Uterus (tissue), 4 donors: ENCODE data around the gene FAM171A2. TPM values are rescaled to one million over a fixed set of nuclear protein-coding genes. Genes with fewer than 3 reads are reported as not detected.

ENCODE experiments used
- DNase-seq, 2 donors: peaks; one replicate each; pipeline ENCODE4 v3.0.0-alpha.2; 2019 to 2020
- H3K27ac ChIP-seq, 2 donors: fragments of 200-600 bp; sonication (generic); 1 replicate in 1 of 2; 2 replicates in 1 of 2; pipeline ENCODE4 v1.5.1; 2016 to 2018
- H3K27me3 ChIP-seq, 2 donors: fragments of 200-600 bp; sonication (generic); one replicate each; pipeline ENCODE4 v1.5.1; 2018 to 2019; ENCODE audit warnings: control low read depth in 1 of 2
- H3K36me3 ChIP-seq, 2 donors: fragments of 200-600 bp; sonication (generic); one replicate each; pipeline ENCODE4 v1.5.1; 2019; ENCODE audit warnings: control low read depth in 1 of 2
- H3K4me1 ChIP-seq, 2 donors: fragments of 200-600 bp; sonication (generic); one replicate each; pipeline ENCODE4 v1.5.1; 2018 to 2019; ENCODE audit warnings: control low read depth in 1 of 2
- H3K4me3 ChIP-seq, 2 donors: fragments of 200-600 bp; sonication (generic); 1 replicate in 1 of 2; 2 replicates in 1 of 2; pipeline ENCODE4 v1.5.1; 2018 to 2019; ENCODE audit warnings: mild to moderate bottlenecking in 1 of 2
- H3K9me3 ChIP-seq, 2 donors: fragments of 200-600 bp; sonication (generic); one replicate each; pipeline ENCODE4 v1.5.1; 2019; ENCODE audit warnings: control low read depth in 1 of 2
- CTCF ChIP-seq, 4 experiments: fragments of 200-600 bp in 2 of 4; fragments of 450-650 bp in 2 of 4; sonication (generic) in 2 of 4; IDR thresholded peaks; one replicate each; pipeline ENCODE4 v1.5.1; 2016 to 2019; ENCODE audit warnings: antibody characterized with exemption in 4 of 4, mild to moderate bottlenecking in 2 of 4, moderate library complexity in 1 of 4
- POLR2A ChIP-seq, 2 donors: fragments of 450-650 bp; IDR thresholded peaks; one replicate each; pipeline ENCODE4 v1.6.1; 2016; ENCODE audit warnings: antibody characterized with exemption in 2 of 2, mild to moderate bottlenecking in 1 of 2, moderate library complexity in 1 of 2
- intact Hi-C: fragments of 100-400 bp; cut with DNase I; formaldehyde crosslinking; loops from one replicate; pipeline ENCODE4 v1.15.1; 2023; ENCODE audit warnings: low total_unique reads
- total RNA-seq, 4 donors: library from RNA; depleted of rRNA in 3 of 4; stranded (reverse); fragments of >200 nt in 3 of 4; gene quantifications; one replicate each; pipeline versions ENCODE4 v1.1.0 to v1.2.4, GENCODE V29; 2014 to 2023
- donor health status: DM: yes; HTN: yes; CAD: no.

Gene FAM171A2
- total RNA-seq, 4 donors from 2014 or later = 0.77 to 32.1 (median 14.2) TPM

- H3K27me3 ChIP-seq = no peaks in the 10 kb centered on the region
- intact Hi-C loops = no loop called here
- H3K36me3 ChIP-seq = no peaks in the 10 kb centered on the region
- peaks cover 4 to 7% of the 10 kb centered on the region in 2 donors for H3K4me1 ChIP-seq
- H3K4me3 ChIP-seq = peak overlapping the region; percentile 39 to 56
- DNase-seq = peak in 1 of 2 donors; percentile 33
- peak overlapping the region; percentile 58 to 63 for H3K27ac ChIP-seq
- TF ChIP-seq CTCF (IDR thresholded peaks at IDR 0.05) (no peak), POLR2A (IDR thresholded peaks at IDR 0.05) (no peak)
- H3K9me3 ChIP-seq = no peaks in the 10 kb centered on the region
Measured at GRCh38 chr17:44362949-44363612, 572 bp downstream of the FAM171A2 start.

- peak overlapping the region in 1 of 2 donors; percentile 56 for H3K4me3 ChIP-seq
- no peak for TF ChIP-seq POLR2A (IDR thresholded peaks at IDR 0.05)
- TF ChIP-seq CTCF (IDR thresholded peaks at IDR 0.05) = no peak
- H3K36me3 ChIP-seq = no peaks in the 10 kb centered on the region
- H3K27ac ChIP-seq = peak overlapping the region; percentile 58 to 63
- intact Hi-C loops = no loop called here
- no peaks in the 10 kb centered on the region for H3K27me3 ChIP-seq
- no peaks in the 10 kb centered on the region for H3K9me3 ChIP-seq
- peak in 1 of 2 donors; percentile 22 for DNase-seq
- peaks cover 4 to 7% of the 10 kb centered on the region in 2 donors for H3K4me1 ChIP-seq
Measured at GRCh38 chr17:44362459-44362948, 1.1 kb downstream of the FAM171A2 start.

- H3K4me1 ChIP-seq = peaks cover 4 to 7% of the 10 kb centered on the region in 2 donors
- no peak for TF ChIP-seq POLR2A (IDR thresholded peaks at IDR 0.05)
- TF ChIP-seq CTCF (IDR thresholded peaks at IDR 0.05) = no peak
- peak in 1 of 2 donors; percentile 22 for DNase-seq
- no peak overlapping the region for H3K27ac ChIP-seq
- H3K27me3 ChIP-seq = no peaks in the 10 kb centered on the region
- no peak overlapping the region for H3K4me3 ChIP-seq
- intact Hi-C loops = no loop called here
- H3K9me3 ChIP-seq = no peaks in the 10 kb centered on the region
- no peaks in the 10 kb centered on the region for H3K36me3 ChIP-seq
Measured at GRCh38 chr17:44361292-44362260, 2.1 kb downstream of the FAM171A2 start.

GRCh38 chr17:44360826-44361225, 2.8 kb downstream of the FAM171A2 start:
- TF ChIP-seq POLR2A (IDR thresholded peaks at IDR 0.05) = no peak
- TF ChIP-seq CTCF (IDR thresholded peaks at IDR 0.05) = no peak
- H3K27ac ChIP-seq = no peak overlapping the region
- no peak overlapping the region for H3K4me3 ChIP-seq
- H3K36me3 ChIP-seq = no peaks in the 10 kb centered on the region
- peaks cover 4 to 7% of the 10 kb centered on the region in 2 donors for H3K4me1 ChIP-seq
- no peaks in the 10 kb centered on the region for H3K27me3 ChIP-seq
- peak; percentile 73 to 76 for DNase-seq
- intact Hi-C loops = no loop called here
- H3K9me3 ChIP-seq = no peaks in the 10 kb centered on the region
